AG04450 (cell line): ENCODE results near the gene C8G. TPM values are rescaled to one million over a fixed set of nuclear protein-coding genes. Genes with fewer than 3 reads are reported as not detected.

ENCODE experiments used
- CTCF ChIA-PET: fragments of 300-600, 350-600 bp; formaldehyde crosslinking; extraction: SDS; loops from one replicate; lab custom pipeline; 2022; ENCODE audit warnings: antibody characterized with exemption, inconsistent platforms; lab: Charles Lee
- POLR2A ChIA-PET: fragments of 350-600 bp; formaldehyde crosslinking; extraction: SDS; loops from one replicate; lab custom pipeline; 2021; ENCODE audit warnings: antibody characterized with exemption, inconsistent platforms; lab: Yijun Ruan, JAX
- DNase-seq: peaks from one replicate; pipeline ENCODE4 v3.0.0-alpha.2; 2011; ENCODE audit warnings: low read depth, low spot score
- H3K27ac ChIP-seq: one replicate; pipeline ENCODE4 v1.5.1; 2012; ENCODE audit warnings: low read depth, low read length, control low read depth
- H3K27me3 ChIP-seq: one replicate; pipeline ENCODE4 v1.6.0; 2012; ENCODE audit warnings: low read length; ENCODE audit not compliant: control insufficient read depth, insufficient read depth
- H3K4me3 ChIP-seq: 2 replicates; pipeline ENCODE4 v1.5.1; 2011; ENCODE audit warnings: mild to moderate bottlenecking, low read depth, low read length, control low read depth
- H3K9me3 ChIP-seq: 2 replicates; pipeline ENCODE4 v1.5.1; 2012; ENCODE audit warnings: low read length; ENCODE audit not compliant: control insufficient read depth, insufficient read depth
- CTCF ChIP-seq: IDR thresholded peaks from 2 replicates; pipeline ENCODE4 v1.5.1; 2011; ENCODE audit warnings: low read depth, low read length, control low read depth, inconsistent platforms
- polyA plus RNA-seq: library from polyadenylated mRNA; depleted of rRNA; stranded (reverse); fragments of >200 nt; gene quantifications from 2 replicates; pipeline ENCODE4 v1.2.3, GENCODE V29; 2011

C8G gene
- polyA plus RNA-seq, 1 experiment, result 0.41 TPM

- no peak for TF ChIP-seq CTCF
- ChIA-PET POLR2A (no interaction called here), CTCF (interaction anchor here (0.5 to 0.8 kb wide), 3 partner anchors 26 to 187 kb away, joined by 3 to 4 read pairs (median 4); partner anchors contain the start of gene NPDC1)
- Histone ChIP-seq H3K27ac (no peak overlapping the region), H3K9me3 (no peaks in the 10 kb centered on the region; the same call in 1 of the 2 replicates), H3K4me3 (no peak overlapping the region), H3K27me3 (peaks cover 19% of the 10 kb centered on the region)
- no peak for DNase-seq
Observed at GRCh38 chr9:136973618-136974617, 28.9 kb downstream of the C8G start.

GRCh38 chr9:136974817-136975535, 29.9 kb downstream of the C8G start:
- no peak overlapping the region for H3K27ac ChIP-seq
- no peak for TF ChIP-seq CTCF
- ChIA-PET POLR2A (no interaction called here), CTCF (interaction anchor here (0.5 to 0.8 kb wide), 3 partner anchors 27 to 188 kb away, joined by 3 to 4 read pairs (median 4); partner anchors contain the start of gene NPDC1)
- peaks cover 19% of the 10 kb centered on the region for H3K27me3 ChIP-seq
- H3K4me3 ChIP-seq, result no peak overlapping the region
- DNase-seq, result no peak
- no peaks in the 10 kb centered on the region; the same call in 1 of the 2 replicates for H3K9me3 ChIP-seq

- POLR2A ChIA-PET, result no interaction called here
- CTCF ChIA-PET, result interaction anchor here (1.5 kb wide), 2 partner anchors 54 to 60 kb away, joined by 6 read pairs; no protein-coding TSS in a partner anchor
- Histone ChIP-seq H3K4me3 (no peak overlapping the region), H3K9me3 (no peaks in the 10 kb centered on the region; the same call in 1 of the 2 replicates), H3K27ac (no peak overlapping the region), H3K27me3 (peaks cover 16% of the 10 kb centered on the region)
- TF ChIP-seq CTCF, result no peak
- DNase-seq, result no peak
Observed at GRCh38 chr9:136975644-136976043, 30.6 kb downstream of the C8G start.

- Histone ChIP-seq H3K27ac (no peak within 1 kb of the TSS), H3K9me3 (no peaks in the 10 kb centered on the region; the same call in 1 of the 2 replicates), H3K27me3 (peaks cover 8% of the 10 kb centered on the region), H3K4me3 (peak within 1 kb of the TSS; percentile 62)
- TF ChIP-seq CTCF, result no peak
- POLR2A ChIA-PET, result interaction anchor here (0.6 to 0.9 kb wide), 2 partner anchors 17 to 250 kb away, joined by 3 to 5 read pairs; no protein-coding TSS in a partner anchor
- CTCF ChIA-PET, result interaction anchor here (0.6 to 1.5 kb wide), 3 partner anchors 11 to 58 kb away, joined by 3 to 6 read pairs (median 6); no protein-coding TSS in a partner anchor
- no peak for DNase-seq
Observed at GRCh38 chr9:136977223-136977622, 32.2 kb downstream of the C8G start, which contains the start of gene PTGDS. PTGDS (plus strand) TSS chr9:136977504; CDS start chr9:136977579, 75 bp downstream.
